CD14-positive monocyte (primary cell): ENCODE data around the gene ZNF592. TPM values are rescaled to one million over a fixed set of nuclear protein-coding genes. Genes with fewer than 3 reads are reported as not detected.

Experiments
- DNase-seq, 3 donors: peaks; one replicate each; pipeline ENCODE4 v3.0.0-alpha.2; 2011 to 2022
- H2AFZ ChIP-seq: 2 replicates; pipeline ENCODE4 v1.6.0; 2012; ENCODE audit warnings: mild to moderate bottlenecking, low read depth, low read length, inconsistent platforms; ENCODE audit not compliant: insufficient read depth, poor library complexity, severe bottlenecking
- H3K27ac ChIP-seq, 2 donors: 1 replicate in 1 of 2; 2 replicates in 1 of 2; pipeline ENCODE4 v1.5.1; 2012 to 2013; ENCODE audit warnings: low read length in 2 of 2, control low read depth in 1 of 2, inconsistent platforms in 1 of 2, low read depth in 1 of 2, mild to moderate bottlenecking in 1 of 2
- H3K27me3 ChIP-seq, 2 donors: one replicate each; pipeline versions ENCODE4 v1.6.0 to v1.6.1; 2011 to 2013; ENCODE audit warnings: low read length in 2 of 2; ENCODE audit not compliant: control insufficient read depth in 2 of 2, insufficient read depth in 2 of 2
- H3K36me3 ChIP-seq, 2 donors: replicated peaks in 1 of 2; 1 replicate in 1 of 2; 2 replicates in 1 of 2; pipeline versions ENCODE4 v1.5.1 to v1.6.1; 2012 to 2013; ENCODE audit warnings: low read length in 2 of 2, control low read depth in 1 of 2, inconsistent platforms in 1 of 2, mild to moderate bottlenecking in 1 of 2; ENCODE audit not compliant: insufficient read depth in 2 of 2, control insufficient read depth in 1 of 2
- H3K4me1 ChIP-seq, 2 donors: 1 replicate in 1 of 2; 2 replicates in 1 of 2; pipeline versions ENCODE4 v1.5.1 to v1.6.1; 2012 to 2013; ENCODE audit warnings: low read length in 2 of 2, control low read depth in 1 of 2, inconsistent platforms in 1 of 2, mild to moderate bottlenecking in 1 of 2, moderate library complexity in 1 of 2; ENCODE audit not compliant: insufficient read depth in 2 of 2, control insufficient read depth in 1 of 2
- H3K4me2 ChIP-seq: replicated peaks from 2 replicates; pipeline ENCODE3; 2012; ENCODE audit warnings: low read length, moderate library complexity, mild to moderate bottlenecking; ENCODE audit not compliant: poor library complexity, severe bottlenecking; ENCODE audit errors: extremely low read depth
- H3K4me3 ChIP-seq, 3 experiments: fragments of 200-600 bp in 1 of 3; sonication (generic) in 1 of 3; replicated peaks in 1 of 3; 1 replicate in 2 of 3; 2 replicates in 1 of 3; pipeline ENCODE4 v1.5.1; 2011 to 2013; ENCODE audit warnings: low read length in 3 of 3, mild to moderate bottlenecking in 3 of 3, control low read depth in 2 of 3, low read depth in 2 of 3, inconsistent platforms in 1 of 3, moderate library complexity in 1 of 3
- H3K79me2 ChIP-seq: 2 replicates; pipeline ENCODE4 v1.6.0; 2012; ENCODE audit warnings: mild to moderate bottlenecking, control low read depth, inconsistent platforms, low read length, moderate library complexity; ENCODE audit not compliant: insufficient read depth
- H3K9ac ChIP-seq: 2 replicates; pipeline ENCODE4 v1.6.0; 2017; ENCODE audit warnings: low read length, mild to moderate bottlenecking; ENCODE audit not compliant: insufficient read depth, poor library complexity, severe bottlenecking
- H3K9me3 ChIP-seq, 2 donors: replicated peaks in 1 of 2; 1 replicate in 1 of 2; 2 replicates in 1 of 2; pipeline versions ENCODE4 v1.5.1 to v1.6.1; 2012 to 2013; ENCODE audit warnings: low read length in 2 of 2, control low read depth in 1 of 2; ENCODE audit not compliant: control insufficient read depth in 1 of 2, insufficient read depth in 1 of 2
- H4K20me1 ChIP-seq: 2 replicates; pipeline ENCODE4 v1.6.0; 2012; ENCODE audit warnings: mild to moderate bottlenecking, low read length, control low read depth, moderate library complexity; ENCODE audit not compliant: insufficient read depth
- H3K27ac Mint-ChIP-seq, 7 donors: one replicate each; pipeline ENCODE4 v1.8.0; 2020; ENCODE audit warnings: mild to moderate bottlenecking in 7 of 7, mixed read lengths in 7 of 7, moderate library complexity in 6 of 7, inconsistent platforms in 2 of 7
- H3K27me3 Mint-ChIP-seq, 3 donors: one replicate each; pipeline ENCODE4 v1.8.0; 2021 to 2022; ENCODE audit warnings: low read depth in 3 of 3, mild to moderate bottlenecking in 3 of 3, mixed read lengths in 3 of 3, moderate library complexity in 3 of 3, inconsistent platforms in 1 of 3
- H3K36me3 Mint-ChIP-seq, 2 donors: one replicate each; pipeline ENCODE4 v1.8.0; 2020; ENCODE audit warnings: mixed read lengths in 2 of 2, inconsistent platforms in 1 of 2, mild to moderate bottlenecking in 1 of 2
- H3K4me1 Mint-ChIP-seq: one replicate; pipeline ENCODE4 v1.8.0; 2020; ENCODE audit warnings: mild to moderate bottlenecking, mixed read lengths
- H3K4me3 Mint-ChIP-seq, 2 donors: one replicate each; pipeline ENCODE4 v1.8.0; 2020; ENCODE audit warnings: mild to moderate bottlenecking in 2 of 2, mixed read lengths in 2 of 2, moderate library complexity in 1 of 2
- H3K9me3 Mint-ChIP-seq, 7 donors: one replicate each; pipeline ENCODE4 v1.8.0; 2020 to 2022; ENCODE audit warnings: mixed read lengths in 7 of 7, mild to moderate bottlenecking in 6 of 7, moderate library complexity in 6 of 7, inconsistent platforms in 2 of 7
- CTCF ChIP-seq: fragments of 200-600 bp; IDR thresholded peaks from one replicate; pipeline ENCODE4 v1.8.0; 2022; ENCODE audit warnings: antibody characterized with exemption, mild to moderate bottlenecking
- WGBS: methylation state at CpG from one replicate; pipeline ENCODE4 v1.1.5; 2013; ENCODE audit warnings: missing lambda C conversion rate; ENCODE audit not compliant: insufficient coverage; 5-methylcytosine and 5-hydroxymethylcytosine counted together
- intact Hi-C, 2 donors: fragments of 100-400 bp; cut with micrococcal nuclease; formaldehyde crosslinking; loops; one replicate each; pipeline versions ENCODE4 v1.15.0 to v1.15.1; 2023
- polyA plus RNA-seq, 3 donors: library from polyadenylated mRNA; depleted of rRNA in 1 of 3; unstranded in 2 of 3; stranded (reverse) in 1 of 3; fragments of 300-500 nt in 2 of 3; fragments of >200 nt in 1 of 3; fragmentation: Illumina TruSeq in 2 of 3; gene quantifications; 1 replicate in 2 of 3; 2 replicates in 1 of 3; pipeline ENCODE4 v1.2.3, GENCODE V29; 2012 to 2021

The ZNF592 gene
- polyA plus RNA-seq, 3 donors = 2.8 to 43.6 (median 5.0) TPM

- Histone ChIP-seq H3K27me3 (no peaks in the 10 kb centered on the region), H3K27ac (no peak overlapping the region), H3K4me1 (peaks cover 11 to 24% of the 10 kb centered on the region in 2 donors), H3K79me2 (peaks cover 100% of the 10 kb centered on the region), H4K20me1 (peaks cover 100% of the 10 kb centered on the region), H3K9me3 (no peaks in the 10 kb centered on the region), H3K4me3 (no peak overlapping the region), H3K9ac (no peak overlapping the region), H3K36me3 (peaks cover 0 to 15% of the 10 kb centered on the region in 2 donors), H3K4me2 (no peak overlapping the region), H2AFZ (no peak overlapping the region)
- H3K27me3 Mint-ChIP-seq = no peaks in the 10 kb centered on the region
- peaks cover 23% of the 10 kb centered on the region for H3K4me1 Mint-ChIP-seq
- no peak for TF ChIP-seq CTCF
- intact Hi-C loops = loop anchor here in 1 of 2 donors (10.0 kb wide), 1 partner anchor 45 kb away; the partner anchor contains the start of gene ZNF592
- 96% methylated on average over 6 of the region's 8 CpGs for WGBS
- peak overlapping the region in 4 of 7 donors; percentile 1 to 53 (median 38) for H3K27ac Mint-ChIP-seq
- H3K36me3 Mint-ChIP-seq = peaks cover 6 to 15% of the 10 kb centered on the region in 2 donors
- no peak for DNase-seq
- no peaks in the 10 kb centered on the region for H3K9me3 Mint-ChIP-seq
- H3K4me3 Mint-ChIP-seq = no peak overlapping the region
Observed at GRCh38 chr15:84699538-84700191, 48.7 kb upstream of the ZNF592 start.

- H3K4me2 ChIP-seq = no peak overlapping the region
- peaks cover 18% of the 10 kb centered on the region for H3K4me1 Mint-ChIP-seq
- peaks cover 10 to 22% of the 10 kb centered on the region in 2 donors for H3K36me3 Mint-ChIP-seq
- H3K36me3 ChIP-seq = peaks cover 2 to 26% of the 10 kb centered on the region in 2 donors
- peaks cover 4 to 11% of the 10 kb centered on the region in 2 donors for H3K4me1 ChIP-seq
- DNase-seq = peak in 2 of 3 donors; percentile 21 to 33
- no peak overlapping the region for H2AFZ ChIP-seq
- TF ChIP-seq CTCF = no peak
- H3K79me2 ChIP-seq = peaks cover 100% of the 10 kb centered on the region
- H3K4me3 Mint-ChIP-seq = no peak overlapping the region
- peaks cover 98% of the 10 kb centered on the region for H4K20me1 ChIP-seq
- no peaks in the 10 kb centered on the region for H3K9me3 ChIP-seq
- H3K27me3 ChIP-seq = no peaks in the 10 kb centered on the region
- no peak overlapping the region for H3K9ac ChIP-seq
- no peaks in the 10 kb centered on the region for H3K9me3 Mint-ChIP-seq
- WGBS = 33% methylated on average over 3 of the region's 4 CpGs
- peak overlapping the region in 4 of 7 donors; percentile 11 to 75 (median 53) for H3K27ac Mint-ChIP-seq
- peak overlapping the region in 1 of 2 donors; percentile 63 for H3K27ac ChIP-seq
- no peak overlapping the region for H3K4me3 ChIP-seq
- intact Hi-C loops = no loop called here
- H3K27me3 Mint-ChIP-seq = no peaks in the 10 kb centered on the region
Observed at GRCh38 chr15:84702961-84703482, 45.4 kb upstream of the ZNF592 start.
